ENCODE data around the gene TPM3. TPM values are rescaled to one million over a fixed set of nuclear protein-coding genes. Genes with fewer than 3 reads are reported as not detected.

Gene TPM3
- 100 to 1,000 TPM; 413 to 623 TPM for total RNA-seq

GRCh38 chr1:154191990-154192461, at the start of gene TPM3:
Gene TPM3, minus strand, starts transcription at chr1:154192100. Its CDS starts 82 bp downstream, at chr1:154192018.

DNA sequence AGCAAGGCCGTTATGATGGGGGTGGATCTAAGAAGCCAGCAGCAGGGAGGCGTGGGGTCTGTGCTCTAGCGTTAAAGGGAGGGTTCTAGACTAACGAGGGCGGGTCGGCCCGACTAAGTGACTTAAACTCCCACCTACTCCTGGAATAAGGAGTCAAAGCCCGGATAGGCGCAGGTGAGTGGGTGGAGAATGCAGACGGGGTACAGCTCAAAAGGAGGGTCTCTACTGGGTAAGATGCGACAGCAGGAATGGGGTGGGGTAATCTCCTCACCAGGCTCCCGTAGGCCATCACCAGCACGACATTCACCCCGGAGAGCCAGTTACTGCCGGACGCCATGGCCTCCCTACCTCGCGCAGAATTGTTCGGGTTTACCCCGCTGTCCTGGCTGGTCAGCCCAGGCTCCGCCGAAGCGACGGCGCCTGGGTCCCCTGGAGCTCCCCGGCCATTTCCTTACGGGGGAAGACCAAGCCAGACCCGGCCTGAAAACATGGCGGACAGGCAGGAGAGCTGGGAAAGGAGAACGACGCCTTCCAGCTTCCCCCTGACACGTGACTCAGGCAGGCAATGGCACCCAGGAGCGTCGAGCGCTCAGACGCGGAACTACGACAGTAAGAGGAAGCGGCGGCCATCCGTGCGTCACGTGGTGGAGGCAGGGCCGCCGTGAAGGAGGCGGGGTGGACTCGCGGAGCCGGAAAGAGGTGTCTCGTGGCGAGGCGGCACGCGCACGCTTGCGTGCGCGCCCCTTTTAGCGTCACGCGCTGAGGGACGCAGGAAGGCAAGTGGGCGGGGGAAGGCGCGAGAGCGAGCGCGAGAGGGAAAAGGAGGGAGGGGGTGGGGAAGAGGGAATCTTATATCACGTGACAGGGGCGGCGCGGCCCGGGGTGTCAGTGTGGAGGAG, 28.4 kb upstream of the TPM3 start, which contains the start of gene UBAP2L:
TSS of gene UBAP2L (plus strand) at position 885 of the 899 bp plus-strand sequence. CDS start 4,169 bp downstream, outside the sequence.

DNA sequence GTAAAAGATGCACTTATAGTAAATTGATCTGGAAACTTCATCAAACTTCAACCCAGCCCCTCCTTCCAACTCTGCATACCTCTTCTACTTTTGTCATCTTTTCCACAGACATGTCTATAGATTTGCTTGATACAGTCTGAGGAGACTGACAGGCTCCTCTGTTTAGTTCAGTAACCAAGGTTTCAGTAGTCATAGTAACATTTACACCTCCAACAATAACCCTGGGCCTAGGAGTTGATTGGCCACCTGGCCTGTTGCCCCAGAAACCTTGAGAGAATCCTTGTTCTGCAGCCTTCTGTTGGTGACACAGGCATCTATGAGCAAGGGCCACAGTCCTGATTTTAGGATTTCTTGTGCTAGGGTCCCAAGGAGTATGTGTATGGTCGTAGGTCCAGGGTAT, 14.3 kb upstream of the TPM3 start, which contains the start of gene CFAP141:
TSS of gene CFAP141 (minus strand) at position 138 of the 400 bp plus-strand sequence. CDS start at position 112, 26 bp downstream.

DNA sequence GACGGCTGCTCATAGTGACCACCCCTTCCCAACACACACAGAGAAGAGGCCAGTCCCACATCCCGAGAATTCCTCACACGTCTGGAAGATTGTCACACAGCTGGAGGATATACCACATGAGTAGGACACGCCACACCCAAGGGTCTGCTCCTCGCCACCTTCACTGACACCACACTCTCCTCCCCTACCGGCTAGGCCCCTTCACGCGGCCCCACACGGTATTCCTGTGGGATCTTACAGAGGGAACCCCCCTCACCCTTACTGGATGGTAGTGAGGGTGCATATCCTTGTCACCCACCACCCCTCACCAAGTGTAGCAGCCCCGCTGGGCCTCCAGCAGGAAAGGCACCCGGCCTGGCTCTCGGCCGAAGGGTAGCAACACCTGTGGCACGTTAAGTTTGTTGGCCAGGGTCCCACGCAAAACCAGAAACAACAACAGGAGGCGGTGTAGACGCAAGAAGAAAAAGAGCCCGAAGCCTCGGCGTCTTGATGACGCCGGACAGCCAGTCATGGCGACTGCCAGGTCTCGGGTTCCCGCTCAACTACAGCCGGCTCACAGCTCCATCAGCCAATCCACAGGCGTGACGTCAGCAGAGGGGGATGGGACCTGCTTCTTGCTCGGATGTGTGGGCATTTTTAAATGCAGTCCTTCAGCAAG, 37.2 kb downstream of the TPM3 start, which contains the start of gene NUP210L:
TSS of gene NUP210L (minus strand) at position 540 of the 658 bp plus-strand sequence.

Small RNA genes within 50 kb of the gene (small RNA-seq; reads per million reads assigned to genes)
- gene MIR190B: 4.5 to 5.5 reads per million in 2 donors

Other genes with a start within 250 kb of the TPM3 start
- 10 to 100 TPM; 24.6 to 29.9 TPM for gene DENND4B, start 245.4 kb downstream of the TPM3 start, total RNA-seq
- gene CRTC2, start 233.5 kb downstream of the TPM3 start, total RNA-seq: 1 to 10 TPM; 7.9 to 9.0 TPM
- gene SLC39A1, start 228.6 kb downstream of the TPM3 start, total RNA-seq: 100 to 1,000 TPM in 1 of 2 donors, 10 to 100 TPM in 1; 83.6 to 107 TPM
- 1 to 10 TPM; 4.5 to 7.0 TPM for gene CREB3L4, start 224.2 kb downstream of the TPM3 start, total RNA-seq
- 100 to 1,000 TPM in 1 of 2 donors, 10 to 100 TPM in 1; 91.9 to 126 TPM for gene JTB, start 214.4 kb downstream of the TPM3 start, total RNA-seq
- 10 to 100 TPM; 42.3 to 42.7 TPM for gene RAB13, start 205.8 kb downstream of the TPM3 start, total RNA-seq
- gene RPS27, start 201.3 kb downstream of the TPM3 start, total RNA-seq: 1,000 to 10,000 TPM in 1 of 2 donors, 100 to 1,000 TPM in 1; 738 to 1,166 TPM
- gene NUP210L, start 37.0 kb downstream of the TPM3 start, total RNA-seq: under 1 TPM; under 0.01 TPM
- gene CFAP141, start 14.2 kb upstream of the TPM3 start, total RNA-seq: not detected
- 10 to 100 TPM; 93.6 to 94.3 TPM for gene UBAP2L, start 28.9 kb upstream of the TPM3 start, total RNA-seq
- gene HAX1, start 80.5 kb upstream of the TPM3 start, total RNA-seq: 100 to 1,000 TPM; 123 to 133 TPM
- not detected for gene AQP10, start 129.0 kb upstream of the TPM3 start, total RNA-seq
- 100 to 1,000 TPM in 1 of 2 donors, 10 to 100 TPM in 1; 87.6 to 112 TPM for gene ATP8B2, start 133.4 kb upstream of the TPM3 start, total RNA-seq
- gene IL6R, start 213.2 kb upstream of the TPM3 start, total RNA-seq: 10 to 100 TPM; 21.0 to 47.0 TPM